CD4-positive, alpha-beta T cell treated with Interleukin-2 at 100 ng/mL for 4 hours (primary cell): Measurements from ENCODE around the gene FRMD5.

ENCODE experiments used
- DNase-seq: peaks from one replicate; pipeline ENCODE4 v3.0.0-alpha.2; 2020; ENCODE audit warnings: low spot score

FRMD5 gene

GRCh38 chr15:44159492-44159891, 35.6 kb downstream of the FRMD5 start:
- DNase-seq: no peak

- DNase-seq: no peak
Measured at GRCh38 chr15:44158111-44158510, 37.0 kb downstream of the FRMD5 start.

- no peak for DNase-seq
Measured at GRCh38 chr15:44157679-44158078, 37.4 kb downstream of the FRMD5 start.

- no peak for DNase-seq
Measured at GRCh38 chr15:44153352-44153751, 41.7 kb downstream of the FRMD5 start.

- no peak for DNase-seq
Measured at GRCh38 chr15:44149224-44149623, 45.8 kb downstream of the FRMD5 start.

GRCh38 chr15:44148580-44148979, 46.5 kb downstream of the FRMD5 start:
- DNase-seq: no peak

GRCh38 chr15:44147636-44148035, 47.4 kb downstream of the FRMD5 start:
- DNase-seq: no peak

- DNase-seq: no peak
Measured at GRCh38 chr15:44145495-44145894, 49.6 kb downstream of the FRMD5 start.

GRCh38 chr15:44144992-44145391, 50.1 kb downstream of the FRMD5 start:
- no peak for DNase-seq

GRCh38 chr15:44144184-44144583, 50.9 kb downstream of the FRMD5 start:
- DNase-seq: no peak

- no peak for DNase-seq
Measured at GRCh38 chr15:44137750-44138149, 57.3 kb downstream of the FRMD5 start.

GRCh38 chr15:44136991-44137477, 58.0 kb downstream of the FRMD5 start:
- DNase-seq: no peak

GRCh38 chr15:44132057-44132456, 63.0 kb downstream of the FRMD5 start:
- DNase-seq: no peak

GRCh38 chr15:44130778-44131177, 64.3 kb downstream of the FRMD5 start:
- DNase-seq: no peak

- DNase-seq: no peak
Measured at GRCh38 chr15:44129911-44130310, 65.2 kb downstream of the FRMD5 start.

GRCh38 chr15:44128443-44128842, 66.6 kb downstream of the FRMD5 start:
- no peak for DNase-seq

- DNase-seq: no peak
Measured at GRCh38 chr15:44125879-44126278, 69.2 kb downstream of the FRMD5 start.

GRCh38 chr15:44102675-44103254, 92.3 kb downstream of the FRMD5 start:
- DNase-seq: no peak

GRCh38 chr15:44101944-44102343, 93.1 kb downstream of the FRMD5 start:
- DNase-seq: no peak

- no peak for DNase-seq
Measured at GRCh38 chr15:44101286-44101685, 93.8 kb downstream of the FRMD5 start.

- no peak for DNase-seq
Measured at GRCh38 chr15:44099671-44100070, 95.4 kb downstream of the FRMD5 start.

GRCh38 chr15:44097552-44097951, 97.5 kb downstream of the FRMD5 start:
- no peak for DNase-seq

GRCh38 chr15:44096596-44096995, 98.5 kb downstream of the FRMD5 start:
- DNase-seq: no peak

GRCh38 chr15:44094781-44095180, 100.3 kb downstream of the FRMD5 start:
- DNase-seq: no peak

GRCh38 chr15:44093836-44094235, 101.2 kb downstream of the FRMD5 start:
- no peak for DNase-seq
